Body of pancreas (tissue), 4 donors: ENCODE measurements around the gene CAMTA1. TPM values are rescaled to one million over a fixed set of nuclear protein-coding genes. Genes with fewer than 3 reads are reported as not detected.

Source experiments
- ATAC-seq: fragments of 150-250 bp; one replicate; pipeline ENCODE4 v1.9.1; 2016
- DNase-seq, 4 donors: peaks; one replicate each; pipeline ENCODE4 v3.0.0-alpha.2; 2019
- H3K27ac ChIP-seq, 4 donors: fragments of 200-600 bp; sonication (generic); 1 replicate in 3 of 4; 2 replicates in 1 of 4; pipeline versions ENCODE4 v1.5.1 to v1.6.1; 2016 to 2019; ENCODE audit warnings: mild to moderate bottlenecking in 1 of 4, mixed read lengths in 1 of 4, moderate library complexity in 1 of 4
- H3K27me3 ChIP-seq, 2 donors: fragments of 200-600 bp; sonication (generic); one replicate each; pipeline ENCODE4 v1.6.0; 2016; ENCODE audit warnings: mild to moderate bottlenecking in 1 of 2
- H3K36me3 ChIP-seq, 2 donors: fragments of 200-600 bp; sonication (generic); replicated peaks in 1 of 2; 2 replicates each; pipeline ENCODE4 v1.5.1; 2016; ENCODE audit warnings: low read depth in 2 of 2; ENCODE audit not compliant: insufficient read depth in 1 of 2
- H3K4me1 ChIP-seq: fragments of 200-600 bp; sonication (generic); one replicate; pipeline ENCODE4 v1.6.0; 2016
- H3K4me3 ChIP-seq, 2 donors: fragments of 200-600 bp; sonication (generic); 1 replicate in 1 of 2; 2 replicates in 1 of 2; pipeline ENCODE4 v1.5.1; 2016 to 2019
- H3K9me3 ChIP-seq, 3 donors: fragments of 200-600 bp; sonication (generic); 1 replicate in 2 of 3; 2 replicates in 1 of 3; pipeline ENCODE4 v1.5.1; 2016
- CTCF ChIP-seq, 7 experiments: fragments of 450-650 bp in 4 of 7; fragments of 200-600 bp in 3 of 7; sonication (generic) in 3 of 7; IDR thresholded peaks; one replicate each; pipeline ENCODE4 v1.5.1; 2016 to 2019; ENCODE audit warnings: antibody characterized with exemption in 7 of 7
- POLR2A ChIP-seq, 3 donors: fragments of 450-650 bp; IDR thresholded peaks; one replicate each; pipeline ENCODE4 v1.6.1; 2016; ENCODE audit warnings: antibody characterized with exemption in 3 of 3, mild to moderate bottlenecking in 2 of 3
- WGBS, 2 donors: methylation state at CpG; one replicate each; pipeline ENCODE4 v1.1.5; 2017; 5-methylcytosine and 5-hydroxymethylcytosine counted together
- intact Hi-C: fragments of 100-400 bp; cut with DNase I; formaldehyde crosslinking; loops from one replicate; pipeline ENCODE4 v1.15.1; 2023
- total RNA-seq, 2 donors: library from RNA; depleted of rRNA; stranded (reverse); fragments of >200 nt; gene quantifications; one replicate each; pipeline ENCODE4 v1.1.0, GENCODE V29; 2016

Gene CAMTA1
- total RNA-seq, 2 donors from 2014 or later, result 36.3 to 59.7 TPM

- no peak overlapping the region for H3K4me3 ChIP-seq
- intact Hi-C loops, result no loop called here
- no peaks in the 10 kb centered on the region for H3K9me3 ChIP-seq
- H3K27me3 ChIP-seq, result no peaks in the 10 kb centered on the region
- ATAC-seq (no peak), DNase-seq (no peak)
- TF ChIP-seq POLR2A (IDR thresholded peaks at IDR 0.05) (no peak), CTCF (IDR thresholded peaks at IDR 0.05) (no peak)
- WGBS, 2 donors, result 47 to 54% methylated on average over 3 of the region's 3 CpGs
- no peak overlapping the region for H3K27ac ChIP-seq
- H3K4me1 ChIP-seq, result no peaks in the 10 kb centered on the region
- H3K36me3 ChIP-seq, result no peaks in the 10 kb centered on the region
These were observed 464.3 kb downstream of the CAMTA1 start for GRCh38 chr1:7249516-7249915.

GRCh38 chr1:7250176-7250575 lies 464.9 kb downstream of the CAMTA1 start:
- no peaks in the 10 kb centered on the region for H3K9me3 ChIP-seq
- H3K27ac ChIP-seq, result no peak overlapping the region
- no peak for TF ChIP-seq CTCF (IDR thresholded peaks at IDR 0.05)
- no peak for TF ChIP-seq POLR2A (IDR thresholded peaks at IDR 0.05)
- H3K4me1 ChIP-seq, result no peaks in the 10 kb centered on the region
- ATAC-seq, result no peak
- H3K36me3 ChIP-seq, result no peaks in the 10 kb centered on the region
- DNase-seq, result no peak
- no peaks in the 10 kb centered on the region for H3K27me3 ChIP-seq
- WGBS, 2 donors, result 77 to 82% methylated on average over 6 to 10 of the region's 10 CpGs
- intact Hi-C loops, result no loop called here
- H3K4me3 ChIP-seq, result no peak overlapping the region

- TF ChIP-seq CTCF (IDR thresholded peaks at IDR 0.05) (no peak), POLR2A (IDR thresholded peaks at IDR 0.05) (no peak)
- no peak overlapping the region for H3K4me3 ChIP-seq
- WGBS, 2 donors, result 70 to 74% methylated on average over 22 of the region's 22 CpGs
- H3K27ac ChIP-seq, result no peak overlapping the region
- H3K27me3 ChIP-seq, result no peaks in the 10 kb centered on the region
- no peaks in the 10 kb centered on the region for H3K36me3 ChIP-seq
- no peak for DNase-seq
- no peak for ATAC-seq
- no peaks in the 10 kb centered on the region for H3K4me1 ChIP-seq
- no peaks in the 10 kb centered on the region for H3K9me3 ChIP-seq
- intact Hi-C loops, result no loop called here
These were observed 465.6 kb downstream of the CAMTA1 start for GRCh38 chr1:7250597-7251453.

GRCh38 chr1:7251454-7251800 lies 466.2 kb downstream of the CAMTA1 start:
- intact Hi-C loops, result no loop called here
- no peak for TF ChIP-seq POLR2A (IDR thresholded peaks at IDR 0.05)
- TF ChIP-seq CTCF (IDR thresholded peaks at IDR 0.05), result no peak
- no peak for DNase-seq

More at GRCh38 chr1:7251454-7251800, 466.2 kb downstream of the CAMTA1 start:
- H3K4me3 ChIP-seq, result no peak overlapping the region
- ATAC-seq, result no peak
- H3K27me3 ChIP-seq, result no peaks in the 10 kb centered on the region
- H3K4me1 ChIP-seq, result no peaks in the 10 kb centered on the region
- no peak overlapping the region for H3K27ac ChIP-seq
- H3K9me3 ChIP-seq, result no peaks in the 10 kb centered on the region
- WGBS, 2 donors, result 79 to 82% methylated on average over 10 of the region's 10 CpGs
- no peaks in the 10 kb centered on the region for H3K36me3 ChIP-seq
